GM18505 (cell line): ENCODE measurements around the gene DOCK10.
"Not testable (repeated sequence)": the region's sequence is repeated elsewhere in the genome, so short reads cannot be mapped to it uniquely, and the experiment has no call there.

Experiments
- ATAC-seq: cut with Tn5 transposase; IDR thresholded peaks from one replicate; pipeline ENCODE4 v1.9.1; 2021; ENCODE audit not compliant: unreplicated experiment
- POLR2A ChIP-seq: IDR thresholded peaks from 4 replicates; pipeline ENCODE4 v1.6.1; 2011; ENCODE audit warnings: borderline replicate concordance; ENCODE audit not compliant: insufficient read depth, insufficient read length; ENCODE audit errors: extremely low read depth

DOCK10 gene

DNA sequence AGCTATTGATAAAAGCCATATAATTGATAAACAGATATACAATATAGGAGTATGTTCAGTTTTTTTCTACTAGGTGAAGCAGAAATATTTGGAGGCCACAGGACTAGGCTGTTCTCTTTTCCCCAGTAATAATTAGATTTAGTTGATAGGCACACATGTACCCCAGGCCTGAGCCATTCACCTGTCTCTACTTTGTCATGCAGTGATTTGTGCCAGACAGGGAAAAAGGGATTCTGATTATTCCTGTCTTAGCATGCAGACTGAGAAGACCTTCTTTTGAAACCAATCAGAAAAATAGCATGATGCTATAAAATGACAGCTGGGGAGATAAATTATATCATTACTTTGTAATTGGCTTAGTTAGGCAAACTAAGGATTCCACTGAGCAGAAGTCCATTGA lies 94.3 kb downstream of the DOCK10 start:
- no peak for ATAC-seq
- no peak for TF ChIP-seq POLR2A

DNA sequence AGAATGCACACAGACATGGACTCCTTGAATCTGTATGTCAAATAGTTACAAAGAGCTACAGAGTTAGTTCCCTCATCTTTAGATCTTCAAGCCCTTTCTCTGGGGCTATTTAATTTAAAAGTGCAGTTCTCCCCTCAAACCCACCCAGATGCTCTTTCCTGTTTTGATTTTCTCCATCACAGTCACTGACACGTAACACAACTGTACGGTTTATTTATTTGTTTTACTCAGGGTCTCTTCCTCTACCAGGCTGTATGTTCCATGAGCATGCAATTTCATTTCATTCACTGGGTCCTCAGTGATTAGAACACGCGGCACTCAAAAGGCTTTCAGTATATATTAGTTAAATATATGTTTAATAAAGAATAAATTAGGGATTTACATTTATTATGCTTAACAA lies 94.7 kb downstream of the DOCK10 start:
- no peak for TF ChIP-seq POLR2A
- ATAC-seq = no peak

DNA sequence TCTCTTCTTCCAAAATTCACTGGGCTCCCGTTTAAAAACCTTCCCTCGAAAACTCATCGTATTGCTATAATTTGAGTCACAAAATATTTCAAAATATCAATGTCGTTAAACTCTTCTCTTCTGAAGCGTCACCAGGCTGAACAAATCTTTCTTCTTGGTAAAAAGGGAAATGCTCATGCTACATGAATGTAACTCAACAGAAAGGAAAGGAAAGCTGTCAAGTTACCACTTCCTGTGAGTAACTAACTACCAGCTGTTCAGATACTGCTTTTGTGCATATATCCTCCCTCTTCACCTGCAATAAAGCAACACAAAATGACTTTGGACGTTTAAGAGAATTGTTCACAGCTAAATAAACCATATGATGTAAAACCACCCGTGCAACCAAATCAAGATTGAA lies 95.4 kb downstream of the DOCK10 start:
- peak; percentile 68 for ATAC-seq

DNA sequence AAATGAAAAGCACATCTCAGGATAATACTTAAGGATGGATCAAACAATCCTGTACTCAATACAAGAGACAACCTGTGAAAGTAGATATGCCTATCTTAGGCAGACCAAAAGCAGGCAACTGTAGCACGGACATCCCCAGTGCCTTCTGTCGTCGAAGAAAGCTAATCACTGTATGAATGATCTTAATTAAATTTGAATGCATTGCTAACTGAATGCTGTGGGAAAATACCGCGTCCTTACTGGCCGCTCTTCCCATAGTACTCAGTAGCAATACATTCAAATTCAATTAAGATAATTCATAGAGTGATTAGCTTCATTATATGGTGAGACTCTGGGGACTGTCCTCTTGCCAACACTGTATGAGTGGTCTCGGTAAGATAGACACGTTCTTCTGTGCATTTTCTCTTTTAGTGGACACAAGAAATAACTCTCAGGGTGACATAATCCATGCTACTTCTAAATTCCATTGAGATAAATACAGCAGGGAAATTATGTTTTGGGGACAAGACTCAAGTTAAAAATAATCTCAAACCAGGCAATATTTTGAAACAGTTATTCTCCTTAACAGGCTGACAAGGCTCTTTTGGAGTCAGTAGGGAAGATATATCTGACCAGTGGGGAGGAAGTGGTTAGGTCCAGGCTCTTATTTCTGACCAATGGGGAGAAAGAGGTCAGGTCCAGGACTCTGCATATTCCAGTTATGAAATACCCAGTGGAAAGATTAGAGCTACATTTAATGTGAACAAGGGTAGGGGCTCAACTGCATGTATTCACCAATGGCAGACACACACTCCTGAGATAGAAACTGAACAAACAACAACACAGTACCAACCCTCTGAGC lies 97.3 kb downstream of the DOCK10 start:
- ATAC-seq = no peak
- peak; percentile 38 for TF ChIP-seq POLR2A

More for the DNA sequence above, 95.4 kb downstream of the DOCK10 start:
- TF ChIP-seq POLR2A = peak; percentile 55

DNA sequence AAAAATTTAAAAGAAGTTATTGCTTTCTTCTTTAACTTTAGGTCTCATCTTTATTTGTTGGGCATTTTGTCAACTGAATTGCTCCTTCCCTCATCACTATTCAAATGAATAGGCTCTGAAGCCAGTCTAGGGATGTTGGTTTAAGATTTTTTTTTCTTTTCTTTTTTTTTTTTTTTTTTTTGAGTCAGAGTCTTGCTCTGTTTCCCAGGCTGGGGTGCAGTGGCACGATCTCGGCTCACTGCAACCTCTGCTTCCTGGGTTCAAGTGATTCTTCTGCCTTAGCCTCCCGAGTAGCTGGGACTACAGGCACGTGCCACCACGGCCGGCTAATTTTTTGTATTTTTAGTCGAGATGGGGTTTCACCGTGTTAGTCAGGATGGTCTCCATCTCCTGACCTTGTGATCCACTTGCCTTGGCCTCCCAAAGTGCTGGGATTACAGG lies 98.6 kb downstream of the DOCK10 start:
- ATAC-seq = not testable (repeated sequence)

DNA sequence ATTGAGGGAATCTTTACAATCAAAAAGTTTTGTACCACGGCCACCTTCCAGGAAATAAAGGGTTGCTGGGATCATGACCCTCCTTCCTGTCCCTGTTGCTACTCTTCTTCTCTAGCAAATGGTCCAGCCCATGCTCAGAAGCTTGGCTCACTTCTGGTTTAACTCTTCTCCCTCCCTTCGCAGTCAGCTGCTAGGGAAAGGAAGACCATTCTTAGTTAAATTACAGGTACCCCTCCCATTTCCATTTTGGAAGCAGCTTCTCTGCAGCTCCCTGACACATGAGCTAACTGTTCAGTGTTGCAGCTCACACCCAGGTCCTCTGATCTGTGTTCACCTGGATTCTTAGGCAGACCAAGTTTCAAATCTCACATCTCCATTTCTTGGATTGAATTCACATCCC lies 100.3 kb downstream of the DOCK10 start:
- no peak for TF ChIP-seq POLR2A
- ATAC-seq = no peak

DNA sequence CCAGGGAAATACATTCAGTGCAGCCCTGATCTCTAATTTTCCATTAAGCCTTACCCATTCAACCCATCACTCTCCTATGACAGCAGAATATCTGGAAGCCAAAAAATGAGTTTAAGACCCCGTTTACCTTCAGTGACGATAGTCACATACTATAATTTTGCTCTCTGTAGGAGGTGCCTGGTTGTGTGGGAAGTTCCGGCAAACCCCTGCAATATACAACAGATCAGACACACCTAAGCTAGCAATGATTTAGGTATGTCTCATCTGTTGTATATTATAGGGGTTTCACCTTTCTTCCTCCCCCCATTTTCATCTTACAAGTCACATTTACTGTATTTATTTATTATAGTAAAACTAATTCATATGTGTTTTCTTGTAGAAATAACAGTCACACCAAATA lies 101.7 kb downstream of the DOCK10 start:
- no peak for TF ChIP-seq POLR2A

DNA sequence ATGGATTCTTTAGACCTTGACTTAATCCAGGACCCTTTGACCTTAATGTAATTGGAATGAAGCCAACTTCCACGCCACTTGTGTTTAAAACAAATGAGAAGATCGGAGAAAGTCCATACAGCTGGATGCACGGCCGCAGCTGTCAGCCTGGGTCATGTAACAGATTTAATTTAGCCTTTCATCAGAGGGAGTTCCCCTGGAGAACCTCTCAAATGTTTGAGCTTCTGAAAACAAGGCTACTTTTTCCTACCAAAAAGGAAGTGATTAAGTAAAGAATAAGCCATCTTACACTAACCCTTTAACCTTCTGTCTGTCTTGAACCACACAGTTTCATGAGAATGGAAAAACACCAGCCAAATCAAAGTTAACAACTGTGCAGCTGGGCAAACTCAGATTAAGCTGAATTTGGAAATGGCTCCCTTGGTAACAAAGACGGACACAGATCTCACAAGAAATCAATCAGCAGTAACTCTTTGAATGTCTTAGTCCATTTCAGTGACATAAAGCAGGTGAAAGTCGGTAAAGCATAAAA lies 103.6 kb downstream of the DOCK10 start:
- ATAC-seq = no peak
- TF ChIP-seq POLR2A = no peak

More for the DNA sequence above, 101.7 kb downstream of the DOCK10 start:
- ATAC-seq = no peak

DNA sequence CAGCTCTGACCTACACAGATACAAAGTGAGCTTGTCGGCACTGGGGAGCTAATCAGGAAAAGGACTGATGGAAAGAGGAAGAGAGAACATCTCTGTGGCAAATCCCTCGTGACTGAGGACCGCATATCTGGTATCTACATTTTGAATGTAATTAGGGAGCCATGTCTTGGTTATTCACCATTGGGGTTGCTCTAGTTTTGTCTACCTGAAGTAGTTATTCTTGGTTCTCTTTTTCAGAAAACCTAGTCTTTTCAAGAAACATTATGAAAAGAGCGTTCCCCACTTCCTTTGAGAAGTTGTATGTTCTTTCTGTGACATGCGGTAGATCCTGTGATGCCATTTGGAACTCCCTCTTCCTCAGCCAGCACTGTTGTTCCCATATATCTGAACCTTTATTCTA lies 104.4 kb downstream of the DOCK10 start:
- TF ChIP-seq POLR2A = no peak
- peak; percentile 89 for ATAC-seq

DNA sequence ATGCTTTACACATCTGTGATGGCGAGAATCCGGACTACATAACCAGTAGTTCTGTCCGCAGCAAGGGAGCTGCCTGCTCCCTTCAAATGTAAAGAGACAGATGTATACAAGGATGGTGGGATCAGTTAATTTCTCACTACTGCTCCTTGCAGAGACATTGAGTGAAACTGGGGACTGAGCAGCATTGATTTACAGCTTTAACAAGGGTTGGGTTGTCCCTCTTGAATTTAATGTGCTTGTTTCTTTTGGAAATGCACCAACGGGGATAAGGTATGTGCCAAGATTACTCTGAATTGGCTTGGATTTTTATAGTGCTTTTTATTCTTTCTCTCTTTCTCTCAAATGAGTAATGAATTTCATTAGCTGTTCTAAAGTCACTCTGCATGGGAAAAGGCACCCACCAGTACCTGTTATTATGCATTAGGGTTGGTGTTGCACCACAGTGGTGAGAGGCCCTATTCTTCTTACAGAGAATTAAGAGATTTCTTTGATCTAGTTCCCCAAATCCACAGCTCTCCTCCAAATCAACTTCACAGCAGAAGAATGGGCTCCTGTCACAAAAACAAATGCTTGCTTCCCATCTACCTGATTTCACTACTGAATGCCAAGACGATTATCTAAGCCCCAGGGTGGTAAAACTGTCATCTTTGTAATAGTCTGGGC lies 107.6 kb downstream of the DOCK10 start:
- no peak for ATAC-seq

DNA sequence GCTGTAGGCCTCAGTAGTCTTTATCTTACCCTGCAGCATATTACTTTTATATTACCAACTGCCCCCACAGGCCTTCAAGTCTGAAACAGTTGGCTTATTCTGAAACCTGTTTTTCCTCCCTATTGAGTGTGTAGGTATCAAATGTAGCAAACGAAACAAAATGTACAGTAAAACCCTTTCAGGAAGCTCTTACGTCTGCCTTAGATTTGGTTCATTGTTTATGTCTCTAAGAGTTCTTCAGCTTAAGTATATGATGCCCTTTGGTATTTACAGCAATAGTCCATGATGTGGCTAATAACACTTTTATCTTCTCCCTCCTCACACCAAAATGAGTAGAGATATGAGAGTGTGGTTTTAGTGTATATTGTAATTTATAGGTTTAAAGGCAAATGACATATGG lies 108.8 kb downstream of the DOCK10 start:
- ATAC-seq = no peak

More for the DNA sequence above, 107.6 kb downstream of the DOCK10 start:
- no peak for TF ChIP-seq POLR2A

DNA sequence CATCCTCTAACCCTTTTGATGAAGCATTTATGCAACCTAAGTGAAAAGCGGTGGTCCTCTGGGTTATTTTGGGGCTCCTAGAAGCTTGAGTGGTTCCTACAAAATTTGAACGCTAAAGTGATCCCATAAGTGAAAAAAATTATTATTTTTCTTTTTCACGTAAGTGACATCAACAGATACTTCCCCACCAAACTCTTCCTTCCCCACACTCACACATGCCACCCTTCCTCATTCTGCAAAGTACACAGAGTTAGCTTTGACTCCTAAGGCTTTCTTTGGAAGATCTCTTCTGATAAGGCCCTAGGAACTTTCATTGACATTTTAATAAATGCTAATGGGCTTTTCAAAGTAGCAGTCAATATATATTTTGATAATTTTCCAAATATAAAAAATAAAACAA lies 109.7 kb downstream of the DOCK10 start:
- ATAC-seq = no peak
- no peak for TF ChIP-seq POLR2A

More for the DNA sequence above, 108.8 kb downstream of the DOCK10 start:
- TF ChIP-seq POLR2A = no peak

DNA sequence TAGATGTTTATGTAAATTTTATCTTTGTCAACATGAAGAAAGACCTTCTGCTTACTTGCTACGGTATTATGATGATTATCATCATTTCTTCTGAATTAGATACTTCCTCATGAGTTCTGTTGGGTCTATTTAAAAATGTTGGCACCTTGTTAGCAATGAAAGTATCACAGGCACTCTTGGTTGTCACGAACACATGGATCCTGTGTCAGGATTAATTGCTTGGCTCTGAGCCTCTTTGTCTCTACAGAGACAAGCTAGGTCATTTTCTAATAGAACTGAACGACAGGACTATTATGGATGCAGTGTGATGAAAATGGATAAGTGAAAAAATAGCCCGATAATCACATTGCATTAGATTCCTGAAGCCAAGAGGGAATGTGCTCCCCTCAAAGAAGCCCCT lies 110.3 kb downstream of the DOCK10 start:
- TF ChIP-seq POLR2A = no peak

DNA sequence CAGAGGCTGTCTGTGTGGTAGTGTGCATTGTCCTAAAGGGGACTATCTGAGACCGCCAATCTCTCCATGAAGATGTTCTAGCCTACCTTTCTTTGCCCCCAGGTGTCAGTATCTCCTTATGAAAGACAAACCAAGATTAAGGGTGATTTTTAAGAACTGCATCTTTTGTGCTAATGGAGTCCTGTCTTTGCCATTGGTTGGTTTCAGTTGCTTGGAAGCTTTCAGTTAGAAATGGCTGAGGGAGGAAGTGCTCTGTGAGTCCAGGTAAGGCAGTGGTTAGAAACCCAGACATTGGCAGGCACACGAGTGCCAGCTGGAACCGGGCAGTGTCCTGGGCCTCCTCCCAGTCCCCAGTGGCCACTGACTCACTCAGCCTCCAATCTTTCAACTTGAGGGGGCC lies 111.3 kb downstream of the DOCK10 start:
- no peak for ATAC-seq
- no peak for TF ChIP-seq POLR2A

More for the DNA sequence above, 110.3 kb downstream of the DOCK10 start:
- ATAC-seq = no peak
